Upper lobe of right lung (tissue), 1 donor: Measurements from ENCODE around the gene POU2F1. TPM values are rescaled to one million over a fixed set of nuclear protein-coding genes. Genes with fewer than 3 reads are reported as not detected.

Experiments
- ATAC-seq: fragments of 200-7000 bp; cut with Tn5 transposase; one replicate; pipeline ENCODE4 v1.9.1; 2020; ENCODE audit warnings: mild to moderate bottlenecking, moderate library complexity
- DNase-seq: peaks from one replicate; pipeline ENCODE4 v3.0.0-alpha.2; 2020
- H3K27ac ChIP-seq: fragments of 200-600 bp; one replicate; pipeline ENCODE4 v1.8.0; 2022
- H3K27me3 ChIP-seq: fragments of 200-600 bp; one replicate; pipeline ENCODE4 v1.8.0; 2022; ENCODE audit warnings: mild to moderate bottlenecking
- H3K36me3 ChIP-seq: fragments of 200-600 bp; one replicate; pipeline ENCODE4 v1.8.0; 2022
- H3K4me1 ChIP-seq: fragments of 200-600 bp; one replicate; pipeline ENCODE4 v1.8.0; 2022
- H3K4me3 ChIP-seq: fragments of 200-600 bp; one replicate; pipeline ENCODE4 v1.8.0; 2022; ENCODE audit warnings: mild to moderate bottlenecking
- H3K9me3 ChIP-seq: fragments of 200-600 bp; one replicate; pipeline ENCODE4 v1.8.0; 2022
- intact Hi-C: fragments of 100-400 bp; cut with DNase I; formaldehyde crosslinking; loops from one replicate; pipeline ENCODE4 v1.11.0; 2022
- total RNA-seq: library from RNA; stranded (reverse); fragmentation: NEBNext Ultra II Directional; extraction: Animal tissue kit (Norgen Biotek cat#: 25700); gene quantifications from one replicate; pipeline ENCODE4 v1.2.1, GENCODE V29; 2021
- TF ChIP-seq, protein P1 (sequence below): fragments of 200-600 bp; IDR thresholded peaks from one replicate; pipeline ENCODE4 v1.8.0; 2022; ENCODE audit warnings: antibody characterized with exemption
- donor health status: DM: no; HTN: yes; CAD: no; lungs with severe emphysema.

POU2F1 gene
- total RNA-seq, 1 donor from 2014 or later = 15.3 TPM

DNA sequence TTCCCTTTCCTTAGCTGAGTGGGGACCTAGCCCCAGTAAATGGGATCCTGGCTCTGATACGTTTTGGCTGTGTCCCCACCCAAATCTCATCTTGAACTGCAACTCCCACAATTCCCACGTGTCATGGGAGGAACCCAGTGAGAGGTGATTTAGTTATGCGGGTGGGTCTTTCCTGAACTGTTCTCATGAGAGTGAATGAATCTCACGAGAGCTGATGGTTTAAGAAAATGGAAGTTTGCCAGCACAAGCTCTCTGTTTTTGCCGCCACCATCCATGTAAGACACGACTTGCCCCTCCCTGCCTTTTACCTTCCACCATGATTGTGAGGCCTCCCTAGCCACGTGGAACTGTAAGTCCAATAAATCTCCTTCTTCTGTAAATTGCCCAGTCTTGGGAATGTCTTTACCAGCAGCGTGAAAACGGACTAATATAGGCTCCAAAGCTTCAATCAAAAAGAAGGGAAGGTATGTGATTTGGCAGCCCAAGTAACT lies 29.9 kb upstream of the POU2F1 start:
- DNase-seq (no peak), ATAC-seq (no peak)
- H3K27me3 ChIP-seq = no peaks in the 10 kb centered on the region
- H3K9me3 ChIP-seq = no peaks in the 10 kb centered on the region
- no peak overlapping the region for H3K4me3 ChIP-seq
- H3K27ac ChIP-seq = no peak overlapping the region
- intact Hi-C loops = no loop called here
- no peaks in the 10 kb centered on the region for H3K36me3 ChIP-seq
- TF ChIP-seq, protein P1, sequence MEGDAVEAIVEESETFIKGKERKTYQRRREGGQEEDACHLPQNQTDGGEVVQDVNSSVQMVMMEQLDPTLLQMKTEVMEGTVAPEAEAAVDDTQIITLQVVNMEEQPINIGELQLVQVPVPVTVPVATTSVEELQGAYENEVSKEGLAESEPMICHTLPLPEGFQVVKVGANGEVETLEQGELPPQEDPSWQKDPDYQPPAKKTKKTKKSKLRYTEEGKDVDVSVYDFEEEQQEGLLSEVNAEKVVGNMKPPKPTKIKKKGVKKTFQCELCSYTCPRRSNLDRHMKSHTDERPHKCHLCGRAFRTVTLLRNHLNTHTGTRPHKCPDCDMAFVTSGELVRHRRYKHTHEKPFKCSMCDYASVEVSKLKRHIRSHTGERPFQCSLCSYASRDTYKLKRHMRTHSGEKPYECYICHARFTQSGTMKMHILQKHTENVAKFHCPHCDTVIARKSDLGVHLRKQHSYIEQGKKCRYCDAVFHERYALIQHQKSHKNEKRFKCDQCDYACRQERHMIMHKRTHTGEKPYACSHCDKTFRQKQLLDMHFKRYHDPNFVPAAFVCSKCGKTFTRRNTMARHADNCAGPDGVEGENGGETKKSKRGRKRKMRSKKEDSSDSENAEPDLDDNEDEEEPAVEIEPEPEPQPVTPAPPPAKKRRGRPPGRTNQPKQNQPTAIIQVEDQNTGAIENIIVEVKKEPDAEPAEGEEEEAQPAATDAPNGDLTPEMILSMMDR = no peak
- H3K4me1 ChIP-seq = no peaks in the 10 kb centered on the region

DNA sequence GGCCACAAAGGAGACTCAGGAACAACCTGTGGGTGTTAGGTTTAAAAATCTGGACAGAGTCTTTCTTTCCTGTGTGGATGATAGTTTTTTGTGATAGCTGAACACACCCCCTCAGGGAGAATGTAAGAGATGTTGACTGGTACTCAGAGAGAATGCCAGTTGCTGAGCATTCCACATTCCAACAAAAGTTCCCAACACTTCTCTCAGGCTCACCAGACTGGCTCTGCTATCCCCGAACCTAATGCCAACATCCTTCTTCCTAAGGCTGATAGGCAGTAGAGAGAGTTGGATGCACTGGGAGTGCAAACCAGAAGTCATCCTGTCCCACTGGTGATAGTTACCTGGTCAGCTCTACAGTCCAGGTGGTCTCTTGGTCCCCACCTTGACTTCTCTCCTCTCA lies 28.7 kb upstream of the POU2F1 start:
- no peak for ATAC-seq
- Histone ChIP-seq H3K4me3 (no peak overlapping the region), H3K27me3 (no peaks in the 10 kb centered on the region), H3K4me1 (no peaks in the 10 kb centered on the region), H3K9me3 (no peaks in the 10 kb centered on the region), H3K36me3 (no peaks in the 10 kb centered on the region), H3K27ac (no peak overlapping the region)
- DNase-seq = no peak
- intact Hi-C loops = no loop called here
- TF ChIP-seq, protein P1 = no peak

DNA sequence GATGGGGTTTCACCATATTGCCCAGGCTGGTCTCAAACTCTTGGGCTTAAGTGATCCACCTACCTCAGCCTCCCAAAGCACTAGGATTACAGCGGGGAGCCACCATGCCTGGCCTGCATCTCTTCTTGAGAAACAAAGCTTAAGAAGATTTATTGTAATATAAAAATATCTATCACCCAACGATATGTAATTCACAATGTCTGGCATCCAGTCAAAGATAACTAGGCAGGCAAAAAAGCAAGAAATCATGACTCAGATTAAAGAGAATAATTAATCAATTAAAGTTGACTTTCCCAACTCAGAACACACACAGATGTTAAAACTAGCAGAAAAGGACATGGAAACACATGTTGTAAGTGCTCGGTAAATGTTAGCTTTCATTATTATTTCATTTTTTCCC lies 26.5 kb upstream of the POU2F1 start:
- Histone ChIP-seq H3K9me3 (no peaks in the 10 kb centered on the region), H3K27me3 (no peaks in the 10 kb centered on the region), H3K36me3 (no peaks in the 10 kb centered on the region), H3K27ac (no peak overlapping the region), H3K4me1 (no peaks in the 10 kb centered on the region), H3K4me3 (no peak overlapping the region)
- TF ChIP-seq, protein P1 = no peak
- DNase-seq (no peak), ATAC-seq (no peak)
- intact Hi-C loops = no loop called here

DNA sequence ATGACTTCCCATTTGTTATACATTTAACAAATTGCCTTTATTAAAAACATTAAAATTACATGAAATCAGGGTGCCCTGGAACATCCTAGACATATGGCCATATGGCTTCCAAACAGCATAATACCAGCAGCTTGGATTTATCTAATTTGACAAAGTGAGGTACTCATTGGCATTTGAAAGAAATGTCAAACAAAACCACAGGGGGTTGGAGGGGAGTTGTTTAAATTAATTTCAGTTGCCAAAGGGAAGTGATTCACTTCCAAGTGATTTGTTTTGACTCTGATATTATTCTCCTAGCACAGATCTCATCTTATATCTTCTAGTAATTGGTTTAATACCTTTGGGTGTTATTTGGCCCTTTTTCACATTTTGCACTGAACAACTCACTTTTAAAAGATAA lies 24.5 kb upstream of the POU2F1 start:
- no peak for DNase-seq
- H3K4me1 ChIP-seq = no peaks in the 10 kb centered on the region
- ATAC-seq = no peak
- no peaks in the 10 kb centered on the region for H3K27me3 ChIP-seq
- no peak overlapping the region for H3K27ac ChIP-seq
- H3K4me3 ChIP-seq = no peak overlapping the region
- TF ChIP-seq, protein P1 = no peak
- no peaks in the 10 kb centered on the region for H3K9me3 ChIP-seq
- no peaks in the 10 kb centered on the region for H3K36me3 ChIP-seq
- intact Hi-C loops = no loop called here

DNA sequence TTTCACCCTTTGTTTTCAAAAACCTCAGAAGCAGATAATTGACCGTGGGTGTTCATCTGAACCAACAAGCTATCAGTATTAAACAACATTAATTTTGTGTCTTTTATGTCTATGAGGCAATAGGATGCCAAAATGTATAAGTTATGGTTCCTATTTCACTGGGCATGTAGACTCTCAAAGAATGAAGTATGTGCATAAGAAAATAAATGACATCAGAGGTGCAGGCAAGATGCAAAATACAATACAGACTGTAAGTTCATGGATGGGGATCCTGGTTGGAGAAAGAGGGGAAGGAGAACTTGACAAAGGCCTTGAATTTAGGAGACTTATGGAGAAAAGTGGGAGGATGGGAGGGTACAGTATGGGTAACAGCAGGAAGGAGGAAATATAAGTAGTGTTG lies 23.4 kb upstream of the POU2F1 start:
- intact Hi-C loops = no loop called here
- ATAC-seq (no peak), DNase-seq (no peak)
- H3K27ac ChIP-seq = no peak overlapping the region
- H3K36me3 ChIP-seq = no peaks in the 10 kb centered on the region
- H3K9me3 ChIP-seq = no peaks in the 10 kb centered on the region
- no peak overlapping the region for H3K4me3 ChIP-seq
- H3K4me1 ChIP-seq = no peaks in the 10 kb centered on the region
- TF ChIP-seq, protein P1 = no peak
- no peaks in the 10 kb centered on the region for H3K27me3 ChIP-seq

DNA sequence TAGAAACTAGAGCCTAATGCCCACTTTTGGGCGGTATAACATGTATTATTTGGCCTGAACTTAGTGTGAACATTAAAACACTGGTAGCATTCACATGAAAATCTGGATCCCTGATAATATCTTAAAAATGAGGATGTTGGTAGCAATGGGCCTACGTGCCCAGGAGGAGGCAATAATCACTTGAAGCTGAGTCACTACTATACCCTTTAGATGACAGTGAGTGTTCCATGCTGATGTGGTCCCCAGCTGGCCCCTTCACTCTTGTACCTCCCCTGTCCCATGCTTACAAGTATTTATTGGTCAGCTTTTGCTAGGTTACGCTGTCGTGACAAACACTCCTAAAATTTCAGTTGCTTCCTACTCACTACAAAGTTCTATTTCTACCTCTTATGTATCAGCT lies 23.0 kb upstream of the POU2F1 start:
- intact Hi-C loops = no loop called here
- H3K27ac ChIP-seq = no peak overlapping the region
- H3K27me3 ChIP-seq = no peaks in the 10 kb centered on the region
- H3K4me3 ChIP-seq = no peak overlapping the region
- H3K9me3 ChIP-seq = no peaks in the 10 kb centered on the region
- TF ChIP-seq, protein P1 = no peak
- DNase-seq (no peak), ATAC-seq (no peak)
- no peaks in the 10 kb centered on the region for H3K36me3 ChIP-seq
- H3K4me1 ChIP-seq = no peaks in the 10 kb centered on the region
